LNCaP clone FGC (cell line): ENCODE data around the gene PPP2R5C.

ENCODE experiments used
- DNase-seq: peaks from one replicate; pipeline ENCODE4 v3.0.0-alpha.2; 2011; ENCODE audit warnings: low read depth
- H3K4me3 ChIP-seq: 2 replicates; pipeline ENCODE4 v1.5.1; 2011; ENCODE audit warnings: mild to moderate bottlenecking, low read depth, low read length, control low read depth
- CTCF ChIP-seq: IDR thresholded peaks from 2 replicates; pipeline ENCODE4 v1.5.1; 2012; ENCODE audit warnings: mild to moderate bottlenecking; ENCODE audit not compliant: control insufficient read depth, insufficient read depth; ENCODE audit errors: extremely low read depth

Gene PPP2R5C

DNA sequence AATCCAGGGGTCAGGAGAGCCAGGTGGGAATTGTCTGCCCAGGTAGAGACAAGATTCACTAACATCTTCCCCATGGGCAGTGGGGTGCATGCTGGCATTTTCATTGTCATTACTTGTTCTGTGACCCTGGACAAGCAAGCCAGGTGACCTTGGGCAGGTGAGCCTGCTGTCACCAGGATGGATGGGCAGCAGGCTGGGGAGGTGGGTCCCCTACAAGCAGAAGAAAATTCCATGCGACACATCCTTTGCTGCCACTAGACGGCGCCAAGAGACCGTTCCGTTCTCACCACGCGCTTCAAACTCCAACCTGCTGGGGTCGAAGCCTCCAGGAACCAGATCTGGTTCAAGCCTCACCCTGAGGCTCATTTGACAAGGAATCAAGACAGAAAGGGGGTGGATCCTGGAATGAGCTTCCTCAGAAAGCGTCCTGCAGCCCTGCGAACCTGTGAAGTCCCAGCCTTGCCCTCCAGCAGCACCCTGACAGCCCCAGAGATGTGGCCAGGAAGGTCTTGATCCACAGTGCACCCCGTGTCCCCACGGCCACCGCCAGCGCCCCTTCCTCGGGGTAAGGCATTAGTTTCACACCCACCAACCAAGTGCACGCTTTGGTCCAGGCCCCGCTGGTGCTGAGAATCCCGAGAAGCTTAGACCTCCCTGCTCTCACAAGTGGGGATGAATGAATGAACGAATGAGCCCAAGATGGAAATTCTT is 199.7 kb downstream of the PPP2R5C start:
- no peak overlapping the region for H3K4me3 ChIP-seq
- peak; percentile 96 for TF ChIP-seq CTCF
- DNase-seq: no peak

GRCh38 chr14:101961746-101962502 is 200.4 kb downstream of the PPP2R5C start:
- TF ChIP-seq CTCF: no peak
- DNase-seq: no peak
- no peak overlapping the region for H3K4me3 ChIP-seq

DNA sequence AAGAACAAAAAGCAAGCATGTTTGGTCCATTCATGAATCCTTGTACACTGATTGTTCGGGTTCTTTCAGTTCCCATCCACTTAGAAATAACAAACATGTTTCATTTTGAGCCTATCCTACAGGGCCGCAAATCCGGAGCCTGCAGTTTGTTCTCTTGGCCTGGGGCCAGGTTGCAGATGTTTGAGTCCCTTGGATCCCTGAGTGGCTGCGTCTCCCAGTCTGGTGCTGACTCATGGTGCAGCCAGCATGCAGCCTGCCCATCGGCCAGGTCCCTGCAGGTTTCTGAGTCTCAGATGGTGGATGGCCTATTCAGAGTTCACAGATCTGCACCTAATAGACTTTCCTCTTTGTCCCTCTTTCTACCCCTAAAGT is 201.0 kb downstream of the PPP2R5C start:
- no peak for TF ChIP-seq CTCF
- DNase-seq: no peak
- H3K4me3 ChIP-seq: no peak overlapping the region

DNA sequence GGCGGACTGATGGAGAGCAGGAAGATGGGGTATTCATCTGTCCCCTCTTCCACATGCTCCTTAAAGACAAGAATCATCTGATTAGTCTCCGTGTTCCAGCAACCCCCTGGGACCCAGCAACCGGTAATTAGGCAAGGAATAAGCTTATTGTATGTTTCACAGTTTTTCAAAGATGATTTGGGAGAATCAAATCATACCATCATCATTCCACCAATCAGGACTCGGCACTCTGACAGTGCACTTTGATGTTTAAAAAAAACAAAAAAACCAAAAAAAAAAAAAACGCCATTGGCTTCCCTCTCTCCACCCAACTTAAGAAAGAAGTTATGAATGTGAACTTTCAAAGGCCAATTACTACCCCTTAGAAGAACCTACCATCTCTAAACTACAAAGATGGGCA is 201.5 kb downstream of the PPP2R5C start:
- no peak for DNase-seq
- TF ChIP-seq CTCF: no peak
- no peak overlapping the region for H3K4me3 ChIP-seq

DNA sequence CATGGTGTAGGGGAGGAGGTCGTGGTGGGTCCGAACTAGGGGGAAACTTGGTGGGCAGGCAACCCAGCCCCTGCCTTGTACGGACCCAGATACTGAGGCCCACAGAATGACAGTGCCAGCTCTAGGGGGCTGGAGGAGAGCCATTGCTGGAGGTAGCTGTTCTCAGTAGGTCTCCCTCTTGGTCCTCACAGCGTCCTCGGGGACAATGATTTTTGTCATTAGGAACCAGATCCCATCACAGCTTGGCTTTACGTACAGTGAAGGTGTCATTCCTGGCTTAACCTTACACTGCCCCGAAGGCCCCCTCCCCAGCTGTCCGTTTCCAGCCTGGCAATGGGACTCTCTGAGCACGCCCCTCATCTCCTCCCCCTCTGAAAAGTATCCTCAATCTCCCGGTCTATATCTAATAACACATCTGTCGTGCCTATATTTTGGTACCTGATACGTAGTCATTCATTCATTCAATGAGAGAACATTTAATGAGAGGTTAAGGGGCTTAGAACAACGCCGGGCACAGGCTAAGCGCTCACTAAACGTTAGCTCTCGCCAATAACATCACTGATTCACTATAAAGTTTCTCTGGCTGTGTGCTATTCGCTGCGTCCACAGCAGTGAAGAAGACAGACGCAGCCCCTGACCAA is 202.3 kb downstream of the PPP2R5C start:
- TF ChIP-seq CTCF: no peak
- no peak for DNase-seq

GRCh38 chr14:101964297-101965180 is 203.0 kb downstream of the PPP2R5C start, which contains the start of gene DYNC1H1:
Gene DYNC1H1 (plus strand): TSS chr14:101964573. CDS start chr14:101964692, 119 bp downstream.
- peak within 1 kb of the TSS; percentile 93 for H3K4me3 ChIP-seq
- DNase-seq: peak; percentile 55
- TF ChIP-seq CTCF: no peak

More for the DNA sequence above, 202.3 kb downstream of the PPP2R5C start:
- no peak overlapping the region for H3K4me3 ChIP-seq
